Esophagus muscularis mucosa (tissue), 4 donors: ENCODE measurements around the gene HOXB6. TPM values are rescaled to one million over a fixed set of nuclear protein-coding genes. Genes with fewer than 3 reads are reported as not detected.

Source experiments
- DNase-seq: peaks from one replicate; pipeline ENCODE4 v3.0.0-alpha.2; 2017; ENCODE audit errors: extremely low spot score
- H3K27ac ChIP-seq, 4 donors: fragments of 200-600 bp; sonication (generic); replicated peaks in 1 of 4; 1 replicate in 3 of 4; 2 replicates in 1 of 4; pipeline ENCODE4 v1.5.1; 2016 to 2019; ENCODE audit warnings: mild to moderate bottlenecking in 1 of 4
- H3K27me3 ChIP-seq, 4 donors: fragments of 200-600 bp; sonication (generic); one replicate each; pipeline versions ENCODE4 v1.5.1 to v1.6.0; 2016 to 2019
- H3K36me3 ChIP-seq, 4 donors: fragments of 200-600 bp; sonication (generic); one replicate each; pipeline ENCODE4 v1.5.1; 2016 to 2019
- H3K4me1 ChIP-seq, 4 donors: fragments of 200-600 bp; sonication (generic); one replicate each; pipeline ENCODE4 v1.5.1; 2016 to 2019
- H3K4me3 ChIP-seq, 4 donors: fragments of 200-600 bp; sonication (generic); 1 replicate in 2 of 4; 2 replicates in 2 of 4; pipeline ENCODE4 v1.5.1; 2016 to 2019; ENCODE audit warnings: mild to moderate bottlenecking in 4 of 4, moderate library complexity in 1 of 4
- H3K9me3 ChIP-seq, 4 donors: fragments of 200-600 bp; sonication (generic); 1 replicate in 3 of 4; 2 replicates in 1 of 4; pipeline ENCODE4 v1.5.1; 2016 to 2019
- EP300 ChIP-seq: sonication (generic); formaldehyde crosslinking; IDR thresholded peaks from one replicate; pipeline ENCODE4 v1.6.1; 2017; ENCODE audit warnings: antibody characterized with exemption
- POLR2A ChIP-seq: fragments of 450-650 bp; IDR thresholded peaks from one replicate; pipeline ENCODE4 v1.6.1; 2017; ENCODE audit warnings: antibody characterized with exemption, moderate library complexity, mild to moderate bottlenecking, low read depth
- POLR2AphosphoS5 ChIP-seq, 2 donors: sonication (generic); formaldehyde crosslinking; IDR thresholded peaks; one replicate each; pipeline ENCODE4 v1.6.1; 2017; ENCODE audit warnings: antibody characterized with exemption in 2 of 2
- WGBS: methylation state at CpG from one replicate; pipeline ENCODE4 v1.1.5; 2018; 5-methylcytosine and 5-hydroxymethylcytosine counted together
- intact Hi-C: fragments of 100-400 bp; cut with DNase I; formaldehyde crosslinking; loops from one replicate; pipeline ENCODE4 v1.15.1; 2023
- total RNA-seq, 4 donors: library from RNA; depleted of rRNA; stranded (reverse); fragments of >200 nt; gene quantifications; one replicate each; pipeline versions ENCODE4 v1.1.0 to v1.2.1, GENCODE V29; 2016
- TF ChIP-seq, protein P1 (sequence below), 3 experiments: fragments of 200-600 bp in 2 of 3; fragments of 450-650 bp in 1 of 3; sonication (generic) in 2 of 3; IDR thresholded peaks; one replicate each; pipeline ENCODE4 v1.5.1; 2017 to 2019; ENCODE audit warnings: antibody characterized with exemption in 3 of 3, mild to moderate bottlenecking in 2 of 3, moderate library complexity in 1 of 3

Gene HOXB6
- total RNA-seq, 4 donors from 2014 or later: 2.2 to 5.4 (median 2.9) TPM

DNA sequence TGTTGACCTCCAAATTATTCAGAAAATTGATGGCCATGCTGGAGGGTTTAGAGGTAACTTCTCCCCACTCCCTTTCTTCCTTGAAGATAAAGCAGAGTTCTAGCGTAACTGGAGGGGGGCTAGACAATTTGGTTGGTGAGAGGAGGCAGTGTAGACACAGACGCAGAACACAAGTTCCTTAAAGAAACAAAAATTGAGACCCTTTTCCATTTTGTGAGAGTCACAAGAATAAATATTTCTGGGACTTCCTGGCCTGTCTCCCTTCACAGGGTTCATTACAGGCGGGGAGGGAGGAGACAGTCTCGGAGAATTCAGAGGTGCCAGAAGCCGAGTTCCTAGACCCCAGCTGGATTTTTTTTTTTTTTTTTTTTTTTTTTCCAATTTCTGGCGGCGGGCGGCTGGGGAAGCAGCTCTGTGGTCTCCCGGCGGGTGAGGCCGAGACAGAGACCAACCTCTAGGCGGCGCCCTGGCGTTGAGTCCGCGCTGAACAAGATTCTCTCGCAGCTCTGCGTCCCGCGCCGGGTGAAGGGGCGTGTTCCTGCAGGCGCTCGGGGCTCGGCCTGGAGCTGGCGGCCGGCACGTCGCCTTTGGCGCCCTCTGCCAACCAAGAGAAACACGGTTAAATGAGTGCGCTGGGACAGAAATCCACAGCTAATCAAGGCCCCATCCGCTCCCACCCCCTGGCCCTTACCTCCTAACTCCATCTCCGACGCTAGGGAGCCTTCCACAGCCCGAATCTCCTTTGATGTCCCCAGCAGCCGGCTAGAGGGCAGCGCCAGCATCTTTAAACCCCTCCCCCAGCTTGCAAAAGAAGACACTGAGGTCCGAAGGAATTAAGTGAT lies 31.6 kb upstream of the HOXB6 start:
- peaks cover 0 to 100% (median 85%) of the 10 kb centered on the region in 4 donors for H3K27me3 ChIP-seq
- H3K27ac ChIP-seq: no peak overlapping the region
- peaks cover 5 to 22% (median 13%) of the 10 kb centered on the region in 4 donors for H3K4me1 ChIP-seq
- H3K36me3 ChIP-seq: no peaks in the 10 kb centered on the region
- WGBS: 7% methylated on average over 16 of the region's 39 CpGs
- TF ChIP-seq POLR2A: no peak
- TF ChIP-seq, protein P1, sequence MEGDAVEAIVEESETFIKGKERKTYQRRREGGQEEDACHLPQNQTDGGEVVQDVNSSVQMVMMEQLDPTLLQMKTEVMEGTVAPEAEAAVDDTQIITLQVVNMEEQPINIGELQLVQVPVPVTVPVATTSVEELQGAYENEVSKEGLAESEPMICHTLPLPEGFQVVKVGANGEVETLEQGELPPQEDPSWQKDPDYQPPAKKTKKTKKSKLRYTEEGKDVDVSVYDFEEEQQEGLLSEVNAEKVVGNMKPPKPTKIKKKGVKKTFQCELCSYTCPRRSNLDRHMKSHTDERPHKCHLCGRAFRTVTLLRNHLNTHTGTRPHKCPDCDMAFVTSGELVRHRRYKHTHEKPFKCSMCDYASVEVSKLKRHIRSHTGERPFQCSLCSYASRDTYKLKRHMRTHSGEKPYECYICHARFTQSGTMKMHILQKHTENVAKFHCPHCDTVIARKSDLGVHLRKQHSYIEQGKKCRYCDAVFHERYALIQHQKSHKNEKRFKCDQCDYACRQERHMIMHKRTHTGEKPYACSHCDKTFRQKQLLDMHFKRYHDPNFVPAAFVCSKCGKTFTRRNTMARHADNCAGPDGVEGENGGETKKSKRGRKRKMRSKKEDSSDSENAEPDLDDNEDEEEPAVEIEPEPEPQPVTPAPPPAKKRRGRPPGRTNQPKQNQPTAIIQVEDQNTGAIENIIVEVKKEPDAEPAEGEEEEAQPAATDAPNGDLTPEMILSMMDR (IDR thresholded peaks at IDR 0.05): peak in 2 of 3 experiments; percentile 15 to 45
- H3K9me3 ChIP-seq: peaks cover 0 to 5% (median 0%) of the 10 kb centered on the region in 4 donors
- no peak overlapping the region for H3K4me3 ChIP-seq
- intact Hi-C loops: loop anchor here (10.0 kb wide), 1 partner anchor 368 kb away; no protein-coding TSS in a partner anchor
- DNase-seq: no peak

DNA sequence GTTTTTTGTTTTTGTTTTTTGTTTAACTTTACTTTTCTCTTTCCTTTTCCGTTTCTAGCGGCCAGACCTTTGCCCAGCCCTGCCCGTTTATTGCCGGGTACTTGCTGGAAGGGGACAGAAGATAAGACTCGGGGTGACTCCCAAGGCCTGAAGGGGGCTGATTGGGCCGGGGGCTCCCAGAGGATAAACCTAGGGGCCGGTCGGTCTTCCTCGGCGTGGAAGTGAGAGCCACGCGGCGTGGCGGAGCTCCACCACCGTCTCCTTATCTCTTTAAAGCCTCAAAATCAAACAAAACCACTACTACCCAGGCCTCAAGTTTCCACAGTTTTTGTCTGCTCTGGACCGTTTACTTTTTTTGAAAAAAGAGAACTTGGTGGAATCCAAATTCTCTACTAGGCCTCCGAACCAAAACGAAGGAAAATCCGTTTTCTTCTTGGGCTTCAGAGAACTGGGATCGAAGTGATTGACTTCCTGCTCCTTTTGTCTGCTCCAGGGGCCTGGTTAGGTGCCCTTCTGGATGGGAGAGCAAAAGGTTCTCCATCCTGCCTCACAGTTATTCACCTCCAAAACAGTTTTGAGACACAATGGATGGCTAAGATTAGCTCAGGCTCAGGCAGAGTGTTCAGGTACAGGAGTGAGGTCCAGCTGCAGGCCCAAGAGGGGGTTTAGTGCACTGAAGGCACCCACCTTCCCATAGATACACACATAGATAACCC lies 29.9 kb upstream of the HOXB6 start:
- H3K27me3 ChIP-seq: peaks cover 0 to 100% (median 90%) of the 10 kb centered on the region in 4 donors
- intact Hi-C loops: loop anchor here (10.0 kb wide), 1 partner anchor 370 kb away; no protein-coding TSS in a partner anchor
- DNase-seq: no peak

DNA sequence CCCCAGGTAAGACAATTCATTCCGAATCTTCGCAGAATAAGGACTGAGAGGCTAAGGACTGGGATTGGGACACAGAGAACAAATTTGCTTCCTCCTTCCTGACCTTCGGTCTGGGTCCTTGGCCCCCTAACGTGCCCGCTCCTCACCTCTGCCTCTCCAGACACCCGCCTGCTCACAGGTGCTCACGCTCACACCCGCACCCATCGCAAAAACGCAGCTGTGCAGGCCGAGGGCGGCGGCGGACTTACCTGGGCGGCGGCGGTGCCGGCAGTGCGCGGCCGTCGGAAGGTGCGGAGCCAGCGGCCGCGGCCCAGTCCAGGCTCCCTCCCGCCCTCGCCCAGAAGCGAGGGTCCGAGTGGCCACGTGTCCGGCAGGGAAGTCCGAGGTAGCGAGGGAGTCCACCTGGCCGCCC lies 28.5 kb upstream of the HOXB6 start:
- Histone ChIP-seq H3K4me1 (peaks cover 5 to 22% (median 13%) of the 10 kb centered on the region in 4 donors), H3K9me3 (peaks cover 0 to 5% (median 0%) of the 10 kb centered on the region in 4 donors), H3K36me3 (no peaks in the 10 kb centered on the region), H3K27me3 (peaks cover 0 to 100% (median 92%) of the 10 kb centered on the region in 4 donors), H3K27ac (no peak overlapping the region), H3K4me3 (no peak overlapping the region)
- TF ChIP-seq, protein P1 (IDR thresholded peaks at IDR 0.05): no peak
- TF ChIP-seq EP300: no peak
- TF ChIP-seq POLR2AphosphoS5 (IDR thresholded peaks at IDR 0.05): no peak
- no peak for TF ChIP-seq POLR2A
- intact Hi-C loops: loop anchor here (10.0 kb wide), 1 partner anchor 372 kb away; no protein-coding TSS in a partner anchor
- DNase-seq: no peak
- WGBS: 11% methylated on average over 14 of the region's 35 CpGs

More for the DNA sequence above, 29.9 kb upstream of the HOXB6 start:
- peaks cover 5 to 22% (median 13%) of the 10 kb centered on the region in 4 donors for H3K4me1 ChIP-seq
- no peak overlapping the region for H3K27ac ChIP-seq
- no peaks in the 10 kb centered on the region for H3K36me3 ChIP-seq
- 23% methylated on average over 19 of the region's 20 CpGs for WGBS
- no peak overlapping the region for H3K4me3 ChIP-seq
- H3K9me3 ChIP-seq: peaks cover 0 to 5% (median 0%) of the 10 kb centered on the region in 4 donors
- no peak for TF ChIP-seq POLR2A
- TF ChIP-seq POLR2AphosphoS5 (IDR thresholded peaks at IDR 0.05): no peak
- TF ChIP-seq EP300: no peak
- TF ChIP-seq, protein P1 (IDR thresholded peaks at IDR 0.05): no peak

DNA sequence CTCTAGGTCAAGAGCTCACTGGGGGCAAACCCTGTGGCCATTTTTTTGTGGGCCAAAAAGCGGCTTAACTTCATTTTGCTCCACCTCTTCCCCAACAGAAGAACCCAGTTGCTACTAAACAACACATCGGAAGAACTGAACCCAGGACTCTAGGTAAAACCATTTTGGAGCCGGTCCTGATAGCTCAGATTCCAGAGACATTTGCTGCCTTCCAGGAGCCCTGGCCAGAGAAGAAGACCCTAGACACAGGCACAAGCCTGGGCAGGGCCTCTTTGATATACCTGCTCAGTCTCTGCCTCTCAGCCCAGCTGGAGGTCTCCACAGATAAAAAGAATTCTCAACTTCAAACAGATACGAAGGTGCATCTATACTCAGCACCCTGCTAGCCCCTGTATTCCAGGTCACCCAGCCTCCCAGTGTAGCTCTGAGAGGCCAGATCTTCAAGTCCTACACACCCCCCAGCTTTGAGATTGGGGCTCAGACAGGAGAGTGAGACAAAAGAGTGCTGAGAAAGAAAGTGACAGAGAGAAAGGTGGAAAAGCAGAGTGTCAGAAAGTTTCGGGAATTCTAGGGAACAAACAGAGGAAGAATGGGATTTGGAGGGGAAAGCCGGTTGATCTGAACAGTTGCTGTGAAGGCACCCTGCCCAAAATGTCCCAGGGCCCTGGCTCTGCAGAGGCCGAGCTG lies 27.9 kb upstream of the HOXB6 start:
- DNase-seq: no peak
- Histone ChIP-seq H3K36me3 (no peaks in the 10 kb centered on the region), H3K27ac (no peak overlapping the region), H3K9me3 (peaks cover 0 to 5% (median 0%) of the 10 kb centered on the region in 4 donors), H3K4me3 (no peak overlapping the region), H3K27me3 (peaks cover 0 to 100% (median 95%) of the 10 kb centered on the region in 4 donors), H3K4me1 (peaks cover 5 to 22% (median 13%) of the 10 kb centered on the region in 4 donors)
- TF ChIP-seq POLR2AphosphoS5 (IDR thresholded peaks at IDR 0.05) (no peak), EP300 (no peak), POLR2A (no peak)
- TF ChIP-seq, protein P1 (IDR thresholded peaks at IDR 0.05): no peak
- intact Hi-C loops: loop anchor here (10.0 kb wide), 1 partner anchor 372 kb away; no protein-coding TSS in a partner anchor
- 22% methylated on average over 7 of the region's 7 CpGs for WGBS
